Right cardiac atrium (tissue), 5 donors: ENCODE results near the gene GAB2. TPM values are rescaled to one million over a fixed set of nuclear protein-coding genes. Genes with fewer than 3 reads are reported as not detected.
A peak's percentile ranks its signal among the peaks of the same experiment; 100 is the strongest.
"Not testable (repeated sequence)": the region's sequence is repeated elsewhere in the genome, so short reads cannot be mapped to it uniquely, and the experiment has no call there.

ENCODE experiments used
- ATAC-seq, 2 donors: fragments of 200-7000 bp; cut with Tn5 transposase; one replicate each; pipeline versions ENCODE4 v1.8.0 to v1.9.1; 2020; ENCODE audit warnings: moderate library complexity in 2 of 2, mild to moderate bottlenecking in 1 of 2
- DNase-seq, 3 donors: peaks; one replicate each; pipeline ENCODE4 v3.0.0-alpha.2; 2020
- H3K27ac ChIP-seq: one replicate; pipeline ENCODE4 v1.5.1; 2013; ENCODE audit warnings: mild to moderate bottlenecking, low read length, control low read depth, moderate library complexity
- H3K27me3 ChIP-seq: one replicate; pipeline ENCODE4 v1.6.1; 2013; ENCODE audit not compliant: control insufficient read depth, insufficient read depth
- H3K4me1 ChIP-seq: one replicate; pipeline ENCODE4 v1.6.1; 2013; ENCODE audit warnings: low read length; ENCODE audit not compliant: control insufficient read depth, insufficient read depth
- H3K4me3 ChIP-seq: one replicate; pipeline ENCODE4 v1.5.1; 2013; ENCODE audit warnings: low read length, control low read depth
- H3K9me3 ChIP-seq: one replicate; pipeline ENCODE4 v1.6.1; 2013; ENCODE audit warnings: low read length; ENCODE audit not compliant: control insufficient read depth
- WGBS: extraction: QIAGEN DNeasy Blood & Tissue Kit; methylation state at CpG from one replicate; pipeline ENCODE4 v1.1.7; 2013; 5-methylcytosine and 5-hydroxymethylcytosine counted together
- intact Hi-C, 4 donors: fragments of 100-400 bp; cut with DNase I; formaldehyde crosslinking; loops; one replicate each; pipeline versions ENCODE4 v1.11.0 to v1.14.0; 2022 to 2023
- polyA plus RNA-seq: library from polyadenylated mRNA; stranded (reverse); fragments of 200-250 nt; gene quantifications from one replicate; pipeline ENCODE4 v1.2.3, GENCODE V29; 2013
- total RNA-seq, 4 donors: library from RNA; stranded (reverse); fragmentation: NEBNext Ultra II Directional; extraction: Animal tissue kit (Norgen Biotek cat#: 25700); gene quantifications; one replicate each; pipeline ENCODE4 v1.2.1, GENCODE V29; 2021
- donor health status: healthy with polysubstance abuse.
- donor health status: DM: no; HTN: yes; CAD: no.
- donor health status: DM: no; HTN: no; CAD: no.
- donor health status: DM: no; HTN: yes; CAD: no; lungs with severe emphysema.
- donor health status: DM: yes; HTN: yes; CAD: no.

The GAB2 gene
- total and polyA plus RNA-seq, 5 donors: 7.5 to 37.3 (median 23.4) TPM

- intact Hi-C loops: not testable (repeated sequence)
- WGBS: 97% methylated on average over 3 of the region's 3 CpGs
Measured at GRCh38 chr11:78175862-78176261, 241.8 kb downstream of the GAB2 start.

GRCh38 chr11:78171951-78172350 is 245.7 kb downstream of the GAB2 start:
- intact Hi-C loops: no loop called here
- H3K4me1 ChIP-seq: peaks cover 16% of the 10 kb centered on the region
- H3K4me3 ChIP-seq: no peak overlapping the region
- H3K27me3 ChIP-seq: no peaks in the 10 kb centered on the region
- 93% methylated on average over 6 of the region's 6 CpGs for WGBS
- ATAC-seq (no peak), DNase-seq (no peak)
- H3K27ac ChIP-seq: no peak overlapping the region
- no peaks in the 10 kb centered on the region for H3K9me3 ChIP-seq

More at GRCh38 chr11:78175862-78176261, 241.8 kb downstream of the GAB2 start:
- not testable (repeated sequence) for DNase-seq, H3K9me3 ChIP-seq, H3K27ac ChIP-seq, H3K27me3 ChIP-seq, H3K4me3 ChIP-seq, ATAC-seq, H3K4me1 ChIP-seq

GRCh38 chr11:78170874-78171549 is 246.6 kb downstream of the GAB2 start:
- H3K9me3 ChIP-seq: no peaks in the 10 kb centered on the region
- H3K4me1 ChIP-seq: peaks cover 16% of the 10 kb centered on the region
- 80% methylated on average over 7 of the region's 7 CpGs for WGBS
- peak overlapping the region; percentile 25 for H3K27ac ChIP-seq
- intact Hi-C loops: no loop called here
- ATAC-seq (no peak), DNase-seq (no peak)
- H3K27me3 ChIP-seq: no peaks in the 10 kb centered on the region
- H3K4me3 ChIP-seq: no peak overlapping the region

- intact Hi-C loops: no loop called here
- DNase-seq (no peak), ATAC-seq (no peak)
- no peaks in the 10 kb centered on the region for H3K9me3 ChIP-seq
- peak overlapping the region; percentile 84 for H3K27ac ChIP-seq
- H3K27me3 ChIP-seq: no peaks in the 10 kb centered on the region
- H3K4me1 ChIP-seq: peaks cover 16% of the 10 kb centered on the region
- H3K4me3 ChIP-seq: no peak overlapping the region
- WGBS: 92% methylated on average over 11 of the region's 11 CpGs
Measured at GRCh38 chr11:78170413-78170812, 247.2 kb downstream of the GAB2 start.

- ATAC-seq (peak; percentile 95 to 96), DNase-seq (peak; percentile 94 to 97 (median 97))
- Histone ChIP-seq H3K27me3 (no peaks in the 10 kb centered on the region), H3K9me3 (no peaks in the 10 kb centered on the region), H3K4me3 (no peak overlapping the region), H3K4me1 (peaks cover 16% of the 10 kb centered on the region), H3K27ac (peak overlapping the region; percentile 84)
- intact Hi-C loops: no loop called here
- 21% methylated on average over 17 of the region's 17 CpGs for WGBS
Measured at GRCh38 chr11:78168539-78169477, 248.8 kb downstream of the GAB2 start.

GRCh38 chr11:78166855-78167469 is 250.7 kb downstream of the GAB2 start:
- H3K27ac ChIP-seq: no peak overlapping the region
- no peak overlapping the region for H3K4me3 ChIP-seq
- intact Hi-C loops: no loop called here
- 86% methylated on average over 6 of the region's 6 CpGs for WGBS
- H3K9me3 ChIP-seq: no peaks in the 10 kb centered on the region
- DNase-seq (no peak), ATAC-seq (no peak)
- H3K27me3 ChIP-seq: no peaks in the 10 kb centered on the region
- H3K4me1 ChIP-seq: peaks cover 16% of the 10 kb centered on the region

Other genes with a start within 250 kb of the GAB2 start
- 10 to 100 TPM in 2 of 4 donors, 1 to 10 TPM in 2; 8.4 to 10.7 (median 10.2) TPM for gene KCTD21, start 229.2 kb downstream of the GAB2 start, total RNA-seq
- 4.6 TPM for gene KCTD21, start 229.2 kb downstream of the GAB2 start, polyA plus RNA-seq
- 10 to 100 TPM; 10.5 to 16.6 (median 12.1) TPM for gene USP35, start 228.9 kb downstream of the GAB2 start, total RNA-seq
- 7.5 TPM for gene USP35, start 228.9 kb downstream of the GAB2 start, polyA plus RNA-seq
- 10 to 100 TPM; 10.2 to 14.5 (median 13.1) TPM for gene NARS2, start 157.0 kb upstream of the GAB2 start, total RNA-seq
- gene NARS2, start 157.0 kb upstream of the GAB2 start, polyA plus RNA-seq: 19.1 TPM